AG20443 (cell line): ENCODE results near the gene UQCRC1.
A peak's percentile ranks its signal among the peaks of the same experiment; 100 is the strongest.

Source experiments
- DNase-seq: peaks from one replicate; pipeline ENCODE4 v3.0.0; 2012; ENCODE audit warnings: low spot score, mixed read lengths

Gene UQCRC1

DNA sequence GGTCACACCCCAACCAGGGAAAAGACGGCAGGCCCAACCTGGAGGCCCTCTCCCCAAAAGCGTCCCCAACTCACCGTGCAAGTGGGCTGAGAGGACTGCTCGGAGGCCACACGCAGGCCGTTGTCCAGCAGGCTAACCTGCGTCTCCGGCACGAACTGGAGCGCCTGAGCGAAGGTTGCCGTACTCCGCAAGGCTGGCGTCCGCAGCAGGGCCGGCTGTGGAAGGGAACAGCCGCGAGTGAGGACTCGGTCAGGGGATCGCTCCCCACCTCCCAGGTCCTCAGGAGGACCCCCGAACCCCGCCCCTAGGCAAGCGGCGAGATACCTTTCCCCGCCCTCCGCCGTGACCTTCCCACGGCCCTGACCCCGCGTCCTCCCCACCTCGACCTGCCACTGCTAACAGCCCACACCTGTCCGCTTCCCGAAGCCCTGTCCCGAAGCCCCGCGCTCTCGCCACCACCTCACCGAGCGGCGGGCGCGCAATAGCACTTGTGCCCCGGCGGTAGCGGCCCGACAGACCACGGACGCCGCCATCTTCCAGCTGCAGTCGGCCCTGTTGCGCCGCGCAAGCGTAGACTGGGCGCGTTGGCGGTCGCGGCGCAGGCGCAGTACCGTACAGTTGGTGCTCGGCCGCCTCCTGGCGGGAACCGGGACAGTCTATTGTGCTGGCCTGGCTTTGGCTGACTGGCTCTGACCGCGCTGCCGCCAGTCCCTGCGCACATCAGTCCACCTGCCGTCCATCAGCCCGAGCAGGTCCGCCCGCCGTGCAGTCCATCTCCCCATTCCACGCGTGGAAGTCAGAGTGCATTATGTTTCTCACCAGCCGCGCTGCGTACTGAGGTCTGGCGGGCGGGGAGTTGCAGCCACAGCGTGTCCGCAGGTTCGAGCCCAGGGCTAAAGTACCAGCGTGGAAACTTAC is at the start of gene UQCRC1:
UQCRC1 (minus strand) TSS at position 559 of the 918 bp plus-strand sequence; CDS start at position 533, 26 bp downstream.
- peak; percentile 99 for DNase-seq

DNA sequence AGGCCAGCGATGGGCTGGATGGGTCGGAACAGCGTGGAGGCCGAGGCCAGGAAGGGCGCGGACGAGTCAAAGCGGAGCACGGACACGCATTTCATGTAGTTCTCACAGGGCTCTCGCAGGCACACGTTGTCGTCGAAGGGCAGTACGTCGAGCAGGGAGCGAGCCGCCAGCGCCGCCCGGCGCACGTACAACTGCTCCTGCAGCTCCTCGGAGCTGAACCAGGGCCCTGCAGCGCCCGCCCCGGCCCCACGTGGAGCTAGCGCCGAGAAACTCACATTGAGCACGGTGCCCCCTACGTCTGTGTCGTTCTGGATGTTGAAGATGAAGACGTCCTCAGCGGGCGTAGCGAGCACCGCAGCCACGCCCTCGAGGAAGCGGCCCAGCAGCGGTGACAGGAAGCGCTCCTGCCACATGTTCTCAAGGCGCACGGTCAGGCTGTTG is 47.4 kb upstream of the UQCRC1 start:
- DNase-seq, result no peak

GRCh38 chr3:48656061-48656840 is 46.8 kb upstream of the UQCRC1 start:
- DNase-seq, result peak; percentile 91

GRCh38 chr3:48655606-48656005 is 46.2 kb upstream of the UQCRC1 start:
- DNase-seq, result peak; percentile 27

DNA sequence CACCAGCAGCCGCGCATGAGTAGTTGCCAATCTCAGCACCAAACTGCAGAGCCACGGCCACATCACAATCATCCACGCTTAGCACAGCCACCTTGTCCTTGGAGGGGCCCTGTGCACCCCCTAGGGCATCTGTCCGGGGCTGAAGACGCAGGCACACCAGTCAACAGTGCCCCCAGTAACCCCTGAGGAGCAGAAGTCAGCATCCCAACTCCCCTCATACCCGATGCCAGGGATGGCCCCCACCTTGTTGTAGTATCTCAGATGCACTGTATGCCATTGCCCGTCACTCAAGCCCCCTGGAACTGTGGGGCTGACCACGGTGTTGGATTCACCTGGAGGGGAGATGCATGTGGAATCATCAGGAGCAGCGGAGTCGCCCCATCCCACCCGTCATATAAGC is 45.6 kb upstream of the UQCRC1 start:
- DNase-seq, result no peak

DNA sequence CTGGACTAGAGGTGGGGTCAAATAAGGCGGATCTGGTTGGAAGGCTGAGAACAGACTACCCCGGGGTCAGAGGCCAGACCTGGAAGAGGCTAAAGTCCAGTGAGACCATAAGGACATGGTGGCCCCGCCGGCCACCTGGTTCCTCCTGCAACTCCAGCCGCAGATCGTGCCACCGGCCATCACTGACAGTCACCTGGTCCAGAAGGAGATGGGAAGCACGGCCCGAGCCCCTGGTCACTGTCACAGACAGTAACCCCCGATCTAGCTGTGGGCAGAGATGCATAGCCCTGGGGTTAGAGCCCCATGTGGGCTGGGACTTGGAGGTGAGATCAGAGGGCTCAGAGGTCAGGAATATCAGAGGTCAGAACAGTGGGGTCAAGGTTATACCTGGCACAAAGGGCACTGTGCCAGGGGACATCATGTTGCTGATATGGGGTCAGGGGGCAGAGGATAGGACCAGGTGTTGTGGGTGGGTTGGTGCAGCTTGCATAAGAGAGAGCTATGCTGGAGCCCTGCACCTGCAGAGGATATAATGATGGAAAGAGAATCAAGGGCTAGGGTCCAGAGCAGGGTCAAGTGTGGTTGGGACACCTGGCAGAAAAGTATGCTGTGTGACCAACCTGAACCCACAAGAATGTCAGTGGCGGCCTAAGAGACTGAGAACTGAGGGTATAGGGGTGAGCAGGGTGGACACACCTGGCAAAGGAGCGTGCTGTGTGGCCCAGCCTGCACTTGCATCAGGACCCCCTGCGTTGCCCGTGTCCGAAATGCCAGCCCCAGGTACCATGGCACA is 43.7 kb upstream of the UQCRC1 start:
- no peak for DNase-seq

DNA sequence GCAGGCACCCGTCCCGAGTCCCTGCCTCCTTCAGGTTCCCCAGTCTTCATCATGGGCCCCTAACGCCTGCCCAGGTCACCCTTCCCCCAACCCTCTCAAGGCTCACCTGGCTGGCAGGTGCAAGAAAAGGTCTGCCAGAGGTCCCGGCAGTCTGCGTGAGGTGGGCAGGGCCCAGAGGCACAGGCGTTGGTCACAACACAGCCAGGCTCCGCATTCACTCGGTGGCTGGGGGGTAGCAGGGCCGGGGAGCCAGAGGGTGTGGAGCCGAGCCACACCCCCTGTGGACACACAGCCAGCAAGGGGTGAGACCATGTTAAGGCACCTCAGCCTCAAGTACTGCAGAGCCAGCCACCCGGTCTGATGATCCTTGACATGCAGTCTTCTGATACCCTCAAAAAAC is 42.3 kb upstream of the UQCRC1 start:
- no peak for DNase-seq

DNA sequence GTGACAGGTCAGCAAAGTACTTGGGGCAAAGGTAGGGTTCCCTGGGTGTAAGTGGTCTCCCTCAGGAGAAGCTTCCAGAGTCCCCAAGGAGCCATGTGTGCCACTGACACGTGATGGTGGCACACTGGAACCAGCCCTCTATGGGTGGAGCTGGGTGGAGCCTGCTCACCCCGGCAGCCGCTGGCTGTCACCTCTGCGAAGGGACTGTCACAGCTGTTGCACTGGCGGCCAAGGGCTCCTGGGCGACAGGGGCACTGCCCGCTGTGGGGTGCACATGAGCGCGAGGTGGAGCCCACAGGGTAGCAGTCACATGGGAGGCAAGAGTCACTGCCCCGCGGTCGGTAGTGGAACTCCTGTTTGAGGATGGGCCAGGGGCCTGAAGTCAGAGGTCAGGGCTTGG is 41.3 kb upstream of the UQCRC1 start:
- no peak for DNase-seq

DNA sequence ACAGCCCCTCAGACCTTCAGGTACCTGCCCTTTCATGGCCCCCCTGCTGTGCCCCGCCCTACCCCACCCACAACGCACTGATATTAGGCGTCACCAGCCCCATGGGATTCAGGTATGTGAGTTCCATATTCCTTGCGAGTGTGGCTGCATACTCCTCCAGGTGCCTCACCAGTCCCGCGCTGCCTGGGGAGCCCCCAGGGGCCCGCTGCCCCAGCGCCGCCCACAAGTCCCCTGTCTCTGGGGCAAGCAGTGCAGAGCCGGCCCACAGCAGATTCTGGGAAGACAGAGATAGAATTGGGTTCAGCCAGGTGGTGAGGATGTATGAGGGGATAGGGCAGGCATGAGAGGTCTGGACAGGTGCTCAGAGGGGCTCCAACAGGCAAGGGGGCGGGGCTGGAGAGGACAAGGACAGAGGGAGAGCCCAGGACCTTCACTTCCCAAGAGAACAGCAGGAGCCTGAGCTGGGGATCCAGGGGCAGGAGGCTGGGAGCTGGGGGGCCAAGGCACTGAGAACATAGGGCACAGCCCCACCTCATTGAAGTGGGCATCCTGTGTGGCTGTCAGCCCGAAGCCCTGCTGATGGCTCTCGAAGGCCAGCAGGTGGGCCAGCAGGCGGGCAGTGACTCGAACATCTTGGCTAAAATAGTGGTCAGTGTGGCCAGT is 38.9 kb upstream of the UQCRC1 start:
- DNase-seq, result no peak

- DNase-seq, result no peak
These were observed 38.3 kb upstream of the UQCRC1 start for GRCh38 chr3:48647714-48648113.

GRCh38 chr3:48644898-48645760 is 35.7 kb upstream of the UQCRC1 start:
- no peak for DNase-seq

- DNase-seq, result no peak
These were observed 33.2 kb upstream of the UQCRC1 start for GRCh38 chr3:48642605-48643004.

GRCh38 chr3:48641396-48641795 is 31.9 kb upstream of the UQCRC1 start:
- no peak for DNase-seq

DNA sequence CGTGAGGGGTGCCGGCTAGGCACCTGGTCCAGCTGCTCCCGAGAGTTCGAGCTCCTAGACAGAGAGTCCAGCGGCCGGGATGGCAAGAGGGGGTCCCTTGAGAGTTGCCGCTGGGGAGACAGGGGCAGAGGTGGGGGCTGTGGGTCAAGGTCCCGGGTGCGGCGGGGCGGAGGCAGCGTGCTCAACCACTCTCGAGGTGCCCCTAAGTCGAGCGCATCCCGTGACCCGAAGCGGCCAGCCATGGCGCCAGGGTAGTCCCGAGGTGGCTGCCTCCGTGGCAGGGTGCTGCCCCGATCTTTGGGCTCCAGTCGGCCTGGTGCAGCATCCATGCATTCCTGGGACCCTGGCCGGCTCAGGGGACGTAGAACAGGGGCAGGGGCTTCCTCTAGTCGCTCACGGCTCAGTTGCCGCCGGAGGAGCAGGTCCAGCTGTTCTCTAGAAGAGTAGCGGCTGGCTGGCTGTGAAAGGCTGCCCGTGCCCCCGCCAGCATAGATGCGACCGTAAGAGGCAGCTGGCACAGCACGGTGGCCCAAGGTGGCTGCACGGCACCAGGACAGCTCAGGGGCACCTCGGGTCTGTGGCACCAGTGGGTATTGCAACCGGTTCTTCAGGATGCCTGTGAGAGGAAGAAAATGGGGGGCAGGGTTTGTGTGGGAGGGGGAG is 30.6 kb upstream of the UQCRC1 start:
- DNase-seq, result no peak

- no peak for DNase-seq
These were observed 27.9 kb upstream of the UQCRC1 start for GRCh38 chr3:48637305-48637704.

- DNase-seq, result no peak
These were observed 26.8 kb upstream of the UQCRC1 start for GRCh38 chr3:48636149-48636655.

DNA sequence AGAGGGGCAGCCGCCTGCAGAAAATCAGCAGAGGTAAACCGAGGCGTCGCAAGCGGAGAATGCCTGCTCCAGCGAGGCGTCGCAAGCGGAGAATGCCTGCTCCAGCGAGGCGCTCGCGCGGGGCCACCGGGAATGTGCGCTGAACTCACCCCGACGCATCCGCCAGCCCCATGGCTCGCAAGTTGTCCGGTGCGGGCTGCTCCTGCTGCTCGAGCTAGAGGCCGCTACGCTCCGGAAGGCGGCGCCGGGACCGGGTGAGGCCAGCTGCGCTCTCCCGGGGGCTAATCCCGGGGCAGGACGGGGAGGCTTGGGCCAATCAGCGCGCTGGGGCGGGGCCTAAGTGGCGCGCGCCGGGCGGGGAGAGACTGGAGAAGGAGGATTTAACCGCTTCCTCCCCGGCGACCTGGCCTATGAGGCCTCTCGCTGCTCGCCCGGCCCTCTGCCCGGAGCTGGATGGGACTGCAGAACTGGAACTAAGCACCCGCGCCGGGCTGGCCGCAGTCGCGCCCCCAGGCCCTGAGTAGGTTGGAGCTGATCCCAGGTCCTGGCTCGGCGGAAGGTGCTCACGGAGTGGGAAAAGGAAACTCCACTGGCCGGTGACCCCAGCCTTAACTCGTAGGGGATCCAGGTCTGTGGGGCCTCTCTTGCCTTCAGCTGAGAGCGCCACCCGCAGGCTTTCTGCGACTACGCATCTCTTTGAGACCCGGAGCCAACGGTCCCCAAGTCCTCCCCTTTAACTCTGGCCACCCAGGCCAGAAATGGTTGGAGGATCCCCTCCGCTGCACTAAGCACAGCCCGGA is 26.0 kb upstream of the UQCRC1 start, which contains the start of gene SLC26A6:
SLC26A6 (minus strand) TSS at position 240 of the 800 bp plus-strand sequence; CDS start at position 172, 68 bp downstream.
- peak; percentile 100 for DNase-seq

- DNase-seq, result peak; percentile 85
These were observed 25.3 kb upstream of the UQCRC1 start for GRCh38 chr3:48634661-48635221.

- DNase-seq, result no peak
These were observed 24.3 kb upstream of the UQCRC1 start for GRCh38 chr3:48633743-48634142.
